Measurements from ENCODE around the gene NEDD4L.

DNA sequence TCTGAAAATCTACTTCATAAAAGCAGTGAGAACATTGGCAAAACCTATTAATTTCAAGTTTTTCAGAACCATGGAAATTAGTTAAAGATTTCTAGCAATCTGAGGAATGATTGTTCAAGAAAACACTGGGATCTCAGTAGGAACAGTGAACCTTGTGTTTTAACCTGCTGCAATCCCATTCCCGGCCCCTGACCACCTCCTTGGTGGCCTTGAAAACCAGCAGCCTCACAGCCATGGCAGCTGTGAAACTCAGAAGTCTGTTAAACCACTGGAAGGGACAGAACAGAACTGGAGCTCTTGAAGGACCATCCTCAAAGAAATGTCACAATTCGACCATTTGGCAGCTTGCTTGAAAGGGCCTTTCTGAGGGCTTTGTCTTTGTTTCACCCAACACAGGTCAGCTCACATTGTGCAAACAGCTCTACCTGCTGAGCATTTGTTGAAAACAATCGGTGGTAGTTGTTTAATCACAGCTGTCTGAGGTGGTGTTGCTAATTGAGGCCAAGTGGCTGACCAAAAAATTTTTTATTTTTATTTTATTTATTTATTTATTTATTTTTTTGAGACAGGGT, 25.8 kb downstream of the NEDD4L start:
- TF ChIP-seq ZNF549 (tag by site-specific recombination; IDR thresholded peaks at IDR 0.05) (no peak), KLF16 (tag by site-specific recombination; IDR thresholded peaks at IDR 0.05) (no peak), ZNF560 (tag by site-specific recombination; IDR thresholded peaks at IDR 0.05; ENCODE audit: borderline replicate concordance) (no peak), ZNF621 (tag by site-specific recombination; IDR thresholded peaks at IDR 0.05) (no peak), YY1 (tag by site-specific recombination; IDR thresholded peaks at IDR 0.05) (no peak), ZNF10 (tag by site-specific recombination; IDR thresholded peaks at IDR 0.05) (no peak), ZNF239 (tag by site-specific recombination; IDR thresholded peaks at IDR 0.05) (no peak), REST (tag by site-specific recombination; IDR thresholded peaks at IDR 0.05) (no peak), KLF10 (tag by site-specific recombination; IDR thresholded peaks at IDR 0.05) (no peak), ZNF501 (tag by site-specific recombination; IDR thresholded peaks at IDR 0.05) (no peak)
- TF ChIP-seq, protein P1, sequence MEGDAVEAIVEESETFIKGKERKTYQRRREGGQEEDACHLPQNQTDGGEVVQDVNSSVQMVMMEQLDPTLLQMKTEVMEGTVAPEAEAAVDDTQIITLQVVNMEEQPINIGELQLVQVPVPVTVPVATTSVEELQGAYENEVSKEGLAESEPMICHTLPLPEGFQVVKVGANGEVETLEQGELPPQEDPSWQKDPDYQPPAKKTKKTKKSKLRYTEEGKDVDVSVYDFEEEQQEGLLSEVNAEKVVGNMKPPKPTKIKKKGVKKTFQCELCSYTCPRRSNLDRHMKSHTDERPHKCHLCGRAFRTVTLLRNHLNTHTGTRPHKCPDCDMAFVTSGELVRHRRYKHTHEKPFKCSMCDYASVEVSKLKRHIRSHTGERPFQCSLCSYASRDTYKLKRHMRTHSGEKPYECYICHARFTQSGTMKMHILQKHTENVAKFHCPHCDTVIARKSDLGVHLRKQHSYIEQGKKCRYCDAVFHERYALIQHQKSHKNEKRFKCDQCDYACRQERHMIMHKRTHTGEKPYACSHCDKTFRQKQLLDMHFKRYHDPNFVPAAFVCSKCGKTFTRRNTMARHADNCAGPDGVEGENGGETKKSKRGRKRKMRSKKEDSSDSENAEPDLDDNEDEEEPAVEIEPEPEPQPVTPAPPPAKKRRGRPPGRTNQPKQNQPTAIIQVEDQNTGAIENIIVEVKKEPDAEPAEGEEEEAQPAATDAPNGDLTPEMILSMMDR (tag by site-specific recombination; IDR thresholded peaks at IDR 0.05), result no peak
